T-cell (primary cell): ENCODE data around the gene POU4F1. TPM values are rescaled to one million over a fixed set of nuclear protein-coding genes. Genes with fewer than 3 reads are reported as not detected.
"Not testable (repeated sequence)": the region's sequence is repeated elsewhere in the genome, so short reads cannot be mapped to it uniquely, and the experiment has no call there.

ENCODE experiments used
- ATAC-seq, 4 experiments: fragments of 200-7000 bp in 3 of 4; fragments of 150-1000 bp in 1 of 4; cut with Tn5 transposase; replicated peaks in 1 of 4; 1 replicate in 3 of 4; 2 replicates in 1 of 4; pipeline ENCODE4 v1.10.0; 2021; ENCODE audit warnings: moderate library complexity in 3 of 4, mild to moderate bottlenecking in 2 of 4, moderate number of reproducible peaks in 1 of 4
- CTCF ChIA-PET, 2 donors: fragments of 300-600 bp; sonication (Branson Sonifier 250); formaldehyde crosslinking; loops; one replicate each; lab custom pipeline; 2022; ENCODE audit warnings: antibody characterized with exemption in 2 of 2; lab: Charles Lee
- POLR2A ChIA-PET, 2 donors: fragments of 300-600 bp; sonication (Branson Sonifier 250); formaldehyde crosslinking; loops; one replicate each; lab custom pipeline; 2022; ENCODE audit warnings: antibody characterized with exemption in 2 of 2; lab: Charles Lee
- DNase-seq, 35 experiments: peaks; one replicate each; pipeline versions ENCODE4 v3.0.0 to v3.0.0-alpha.2; 2013 to 2023
- H3K27ac ChIP-seq: one replicate; pipeline ENCODE4 v1.5.1; 2013; ENCODE audit warnings: low read length
- H3K27me3 ChIP-seq, 2 experiments: replicated peaks in 1 of 2; 1 replicate in 1 of 2; 2 replicates in 1 of 2; pipeline versions ENCODE4 v1.6.1 to v1.7.0; 2013; ENCODE audit warnings: low read length in 1 of 2, mixed read lengths in 1 of 2; ENCODE audit not compliant: control insufficient read depth in 2 of 2, insufficient read depth in 2 of 2; ENCODE audit errors: extremely low read depth in 1 of 2
- H3K36me3 ChIP-seq, 2 donors: 1 replicate in 1 of 2; 2 replicates in 1 of 2; pipeline versions ENCODE4 v1.6.1 to v1.7.0; 2013; ENCODE audit warnings: low read length in 1 of 2; ENCODE audit not compliant: control insufficient read depth in 2 of 2, insufficient read depth in 1 of 2; ENCODE audit errors: extremely low read depth in 1 of 2
- H3K4me1 ChIP-seq, 2 experiments: 1 replicate in 1 of 2; 2 replicates in 1 of 2; pipeline versions ENCODE4 v1.6.1 to v1.7.0; 2013; ENCODE audit warnings: low read length in 2 of 2, mixed read lengths in 1 of 2; ENCODE audit not compliant: insufficient read depth in 2 of 2, control insufficient read depth in 1 of 2; ENCODE audit errors: extremely low read depth in 1 of 2
- H3K4me3 ChIP-seq, 2 donors: 1 replicate in 1 of 2; 2 replicates in 1 of 2; pipeline versions ENCODE4 v1.5.1 to v1.7.0; 2013; ENCODE audit warnings: mild to moderate bottlenecking in 2 of 2, low read length in 1 of 2, moderate library complexity in 1 of 2; ENCODE audit not compliant: control insufficient read depth in 1 of 2; ENCODE audit errors: extremely low read depth in 1 of 2
- H3K9me3 ChIP-seq: 2 replicates; pipeline ENCODE4 v1.7.0; 2013
- H3K27ac Mint-ChIP-seq, 2 donors: one replicate each; pipeline ENCODE4 v1.8.0; 2020 to 2021; ENCODE audit warnings: mild to moderate bottlenecking in 2 of 2, mixed read lengths in 2 of 2
- H3K27me3 Mint-ChIP-seq, 2 donors: one replicate each; pipeline ENCODE4 v1.8.0; 2021 to 2022; ENCODE audit warnings: mixed read lengths in 2 of 2
- H3K36me3 Mint-ChIP-seq: one replicate; pipeline ENCODE4 v1.8.0; 2021; ENCODE audit warnings: mixed read lengths
- H3K4me1 Mint-ChIP-seq, 3 donors: one replicate each; pipeline ENCODE4 v1.8.0; 2020 to 2022; ENCODE audit warnings: mixed read lengths in 3 of 3, mild to moderate bottlenecking in 1 of 3
- H3K4me3 Mint-ChIP-seq, 3 donors: one replicate each; pipeline ENCODE4 v1.8.0; 2020 to 2022; ENCODE audit warnings: mild to moderate bottlenecking in 3 of 3, mixed read lengths in 3 of 3, moderate library complexity in 3 of 3
- H3K9me3 Mint-ChIP-seq, 3 donors: one replicate each; pipeline ENCODE4 v1.8.0; 2020 to 2022; ENCODE audit warnings: mixed read lengths in 3 of 3
- WGBS: methylation state at CpG from one replicate; pipeline ENCODE4 v1.1.5; 2013; ENCODE audit warnings: missing lambda C conversion rate; ENCODE audit not compliant: insufficient coverage; 5-methylcytosine and 5-hydroxymethylcytosine counted together
- total RNA-seq, 35 experiments: library from RNA in 6 of 35; stranded (reverse) in 6 of 35; fragments of 120-200 nt in 1 of 35; gene quantifications; one replicate each; pipeline versions ENCODE4 v1.2.1 to v1.2.4 and lab custom pipeline; 2013 to 2026

The POU4F1 gene
- total RNA-seq (under 1 TPM in 4 of 5 donors, not detected in 1; 0.07 to 0.13 (median 0.10) TPM), total RNA-seq (lab: John Stamatoyannopoulos, UW) (0 to 0.61 (median 0.18) reads per million in 29 experiments)
- 0.06 TPM for total RNA-seq (2013)

GRCh38 chr13:78603240-78603957 is at the start of gene POU4F1:
Gene POU4F1, minus strand, starts transcription at chr13:78603552. Its CDS starts 226 bp downstream, at chr13:78603326.
- Mint-ChIP-seq H3K4me3 (peak within 1 kb of the TSS; percentile 75 to 81 (median 80)), H3K27me3 (peaks cover 82 to 90% of the 10 kb centered on the region in 2 donors), H3K4me1 (peaks cover 37 to 60% (median 41%) of the 10 kb centered on the region in 3 donors), H3K9me3 (peaks cover 0 to 4% (median 0%) of the 10 kb centered on the region in 3 donors), H3K27ac (peak within 1 kb of the TSS in 1 of 2 donors; percentile 66), H3K36me3 (no peaks in the 10 kb centered on the region)
- Histone ChIP-seq H3K36me3 (no peaks in the 10 kb centered on the region), H3K9me3 (no peaks in the 10 kb centered on the region), H3K4me1 (peaks cover 17 to 51% of the 10 kb centered on the region in 2 experiments), H3K27me3 (peaks cover 45 to 76% of the 10 kb centered on the region in 2 experiments), H3K27ac (no peak within 1 kb of the TSS), H3K4me3 (peak within 1 kb of the TSS; percentile 33 to 80)
- DNase-seq = peak in 32 of 35 experiments; percentile 22 to 66 (median 47)
- 3% methylated on average over 71 of the region's 80 CpGs for WGBS
- ChIA-PET CTCF (no interaction called here), POLR2A (no interaction called here)
- ATAC-seq = peak; percentile 60 to 79 (median 70)

GRCh38 chr13:78652651-78653050 is 49.3 kb upstream of the POU4F1 start:
- no CpG with 5 or more reads among the region's 1 CpG for WGBS

GRCh38 chr13:78650717-78651083 is 47.3 kb upstream of the POU4F1 start:
- ATAC-seq (no peak), DNase-seq (no peak)
- WGBS = 100% methylated on average over 1 of the region's 2 CpGs
- peaks cover 11 to 43% (median 28%) of the 10 kb centered on the region in 3 donors for H3K4me1 Mint-ChIP-seq
- peaks cover 0 to 2% of the 10 kb centered on the region in 2 donors for H3K36me3 ChIP-seq
- H3K4me3 Mint-ChIP-seq = no peak overlapping the region
- H3K4me1 ChIP-seq = peaks cover 9 to 16% of the 10 kb centered on the region in 2 experiments
- H3K9me3 ChIP-seq = no peaks in the 10 kb centered on the region
- H3K4me3 ChIP-seq = no peak overlapping the region
- no peak overlapping the region for H3K27ac ChIP-seq
- no peak overlapping the region for H3K27ac Mint-ChIP-seq
- H3K27me3 ChIP-seq = no peaks in the 10 kb centered on the region
- H3K36me3 Mint-ChIP-seq = peaks cover 11% of the 10 kb centered on the region
- H3K27me3 Mint-ChIP-seq = no peaks in the 10 kb centered on the region
- POLR2A ChIA-PET = interaction anchor here in 1 of 2 donors (0.6 to 0.7 kb wide), 2 partner anchors 10 to 896 kb away, joined by 4 to 5 read pairs; no protein-coding TSS in a partner anchor
- no peaks in the 10 kb centered on the region for H3K9me3 Mint-ChIP-seq
- CTCF ChIA-PET = no interaction called here

More at GRCh38 chr13:78652651-78653050, 49.3 kb upstream of the POU4F1 start:
- Histone ChIP-seq H3K9me3 (no peaks in the 10 kb centered on the region), H3K27me3 (no peaks in the 10 kb centered on the region), H3K27ac (no peak overlapping the region), H3K4me3 (no peak overlapping the region), H3K4me1 (peaks cover 5 to 16% of the 10 kb centered on the region in 2 experiments), H3K36me3 (peaks cover 0 to 5% of the 10 kb centered on the region in 2 donors)
- H3K36me3 Mint-ChIP-seq = peaks cover 12% of the 10 kb centered on the region
- CTCF ChIA-PET = no interaction called here
- DNase-seq = no peak
- no peaks in the 10 kb centered on the region for H3K27me3 Mint-ChIP-seq
- H3K9me3 Mint-ChIP-seq = no peaks in the 10 kb centered on the region
- H3K4me3 Mint-ChIP-seq = no peak overlapping the region
- no peak overlapping the region for H3K27ac Mint-ChIP-seq
- ATAC-seq = no peak
- POLR2A ChIA-PET = no interaction called here
- peaks cover 19 to 34% (median 25%) of the 10 kb centered on the region in 3 donors for H3K4me1 Mint-ChIP-seq

GRCh38 chr13:78649997-78650716 is 46.8 kb upstream of the POU4F1 start:
- no peak overlapping the region for H3K27ac ChIP-seq
- H3K9me3 ChIP-seq = no peaks in the 10 kb centered on the region
- H3K36me3 ChIP-seq = peaks cover 0 to 2% of the 10 kb centered on the region in 2 donors
- H3K4me3 ChIP-seq = no peak overlapping the region
- no peak for DNase-seq
- Mint-ChIP-seq H3K4me3 (no peak overlapping the region), H3K27me3 (no peaks in the 10 kb centered on the region), H3K36me3 (peaks cover 8% of the 10 kb centered on the region), H3K27ac (no peak overlapping the region), H3K9me3 (no peaks in the 10 kb centered on the region), H3K4me1 (peaks cover 6 to 42% (median 26%) of the 10 kb centered on the region in 3 donors)
- ATAC-seq = peak in 1 of 4 experiments; percentile 10
- POLR2A ChIA-PET = interaction anchor here (0.6 kb wide), 2 partner anchors 9 to 10 kb away, joined by 4 to 5 read pairs; partner anchors contain the start of gene OBI1 (in 1 of the 2)
- H3K4me1 ChIP-seq = peaks cover 9 to 16% of the 10 kb centered on the region in 2 experiments
- 28% methylated on average over 3 of the region's 3 CpGs for WGBS
- no peaks in the 10 kb centered on the region for H3K27me3 ChIP-seq
- CTCF ChIA-PET = no interaction called here

GRCh38 chr13:78647109-78647678 is 43.8 kb upstream of the POU4F1 start:
- POLR2A ChIA-PET, DNase-seq, H3K27ac ChIP-seq, H3K36me3 ChIP-seq, H3K4me3 Mint-ChIP-seq, H3K4me3 ChIP-seq, H3K27me3 ChIP-seq, H3K9me3 ChIP-seq, CTCF ChIA-PET, H3K27me3 Mint-ChIP-seq, ATAC-seq, H3K27ac Mint-ChIP-seq, H3K9me3 Mint-ChIP-seq: not testable (repeated sequence)
- peaks cover 0 to 31% (median 18%) of the 10 kb centered on the region in 3 donors for H3K4me1 Mint-ChIP-seq
- H3K36me3 Mint-ChIP-seq = peaks cover 20% of the 10 kb centered on the region
- WGBS = 100% methylated on average over 1 of the region's 11 CpGs
- H3K4me1 ChIP-seq = peaks cover 9 to 16% of the 10 kb centered on the region in 2 experiments

- ChIA-PET CTCF (interaction anchor here in 1 of 2 donors (0.7 to 0.8 kb wide), 2 partner anchors 15 to 19 kb away, joined by 3 read pairs; no protein-coding TSS in a partner anchor), POLR2A (no interaction called here)
- Histone ChIP-seq H3K4me1 (no peaks in the 10 kb centered on the region), H3K4me3 (no peak overlapping the region), H3K27ac (no peak overlapping the region), H3K36me3 (peaks cover 8 to 51% of the 10 kb centered on the region in 2 donors), H3K9me3 (no peaks in the 10 kb centered on the region), H3K27me3 (no peaks in the 10 kb centered on the region)
- DNase-seq (no peak), ATAC-seq (no peak)
- WGBS = 29% methylated on average over 1 of the region's 4 CpGs
- Mint-ChIP-seq H3K9me3 (no peaks in the 10 kb centered on the region), H3K36me3 (peaks cover 75% of the 10 kb centered on the region), H3K27ac (no peak overlapping the region), H3K4me1 (peaks cover 5 to 8% (median 8%) of the 10 kb centered on the region in 3 donors), H3K4me3 (no peak overlapping the region), H3K27me3 (no peaks in the 10 kb centered on the region)
Measured at GRCh38 chr13:78638216-78638615, 34.9 kb upstream of the POU4F1 start.
